Heart right ventricle (tissue), 16 donors: ENCODE data around the gene ZNF835. TPM values are rescaled to one million over a fixed set of nuclear protein-coding genes. Genes with fewer than 3 reads are reported as not detected.

Experiments used
- ATAC-seq, 8 donors: fragments of 200-7000 bp; cut with Tn5 transposase; one replicate each; pipeline ENCODE4 v1.9.1; 2020; ENCODE audit warnings: mild to moderate bottlenecking in 8 of 8, moderate library complexity in 8 of 8, moderate number of reproducible peaks in 1 of 8
- DNase-seq, 2 donors: peaks; one replicate each; pipeline ENCODE4 v3.0.0-alpha.2; 2020
- H3K27ac ChIP-seq, 10 donors: fragments of 200-600 bp; sonication (generic) in 2 of 10; one replicate each; pipeline versions ENCODE4 v1.5.0 to v1.8.0; 2020 to 2022; ENCODE audit warnings: mild to moderate bottlenecking in 3 of 10
- H3K27me3 ChIP-seq, 7 donors: fragments of 200-600 bp; one replicate each; pipeline ENCODE4 v1.8.0; 2021 to 2022; ENCODE audit warnings: mild to moderate bottlenecking in 2 of 7
- H3K36me3 ChIP-seq, 9 donors: fragments of 200-600 bp; sonication (generic) in 1 of 9; one replicate each; pipeline versions ENCODE4 v1.5.0 to v1.8.0; 2020 to 2022; ENCODE audit warnings: mild to moderate bottlenecking in 2 of 9
- H3K4me1 ChIP-seq, 9 donors: fragments of 200-600 bp; sonication (generic) in 1 of 9; one replicate each; pipeline versions ENCODE4 v1.5.0 to v1.8.0; 2020 to 2022; ENCODE audit warnings: mild to moderate bottlenecking in 4 of 9
- H3K4me3 ChIP-seq, 10 donors: fragments of 200-600 bp; sonication (generic) in 2 of 10; one replicate each; pipeline versions ENCODE4 v1.5.0 to v1.8.0; 2020 to 2022; ENCODE audit warnings: mild to moderate bottlenecking in 7 of 10, moderate library complexity in 2 of 10
- H3K9me3 ChIP-seq, 11 donors: fragments of 200-600 bp in 10 of 11; sonication (generic) in 2 of 11; one replicate each; pipeline versions ENCODE4 v1.5.0 to v1.8.0; 2013 to 2022; ENCODE audit warnings: mild to moderate bottlenecking in 2 of 11, control low read depth in 1 of 11, moderate library complexity in 1 of 11
- WGBS, 2 donors: extraction: QIAGEN DNeasy Blood & Tissue Kit; methylation state at CpG; one replicate each; pipeline ENCODE4 v1.1.7; 2013; ENCODE audit warnings: inconsistent platforms in 1 of 2; 5-methylcytosine and 5-hydroxymethylcytosine counted together
- intact Hi-C, 10 donors: fragments of 100-400 bp; cut with DNase I; formaldehyde crosslinking; loops; one replicate each; pipeline versions ENCODE4 v1.11.1 to v1.14.2; 2022
- polyA plus RNA-seq, 2 donors: library from polyadenylated mRNA; stranded (reverse); fragments of 200-250 nt; gene quantifications; one replicate each; pipeline ENCODE4 v1.2.3, GENCODE V29; 2013
- total RNA-seq, 10 donors: library from RNA; stranded (reverse); fragmentation: NEBNext Ultra II Directional in 3 of 10; extraction: Animal tissue kit (Norgen Biotek cat#: 25700) in 3 of 10; gene quantifications; one replicate each; pipeline versions ENCODE4 v1.2.1 to v1.2.4, GENCODE V29; 2021 to 2023
- TF ChIP-seq, protein P1 (sequence below), 9 donors: fragments of 200-600 bp; sonication (generic) in 2 of 9; IDR thresholded peaks; one replicate each; pipeline versions ENCODE4 v1.5.0 to v1.8.0; 2021 to 2022; ENCODE audit warnings: antibody characterized with exemption in 9 of 9, mild to moderate bottlenecking in 5 of 9, moderate library complexity in 1 of 9
- donor health status: Arrhythmogenic right ventricular cardiomyopathy.
- donor health status: ischemic (EF 13 %, LVEDD 7.1; RV severe dilation, severe dysfunction).
- donor health status: healthy with polysubstance abuse.
- donor health status: DM: no; HTN: yes; CAD: no.
- donor health status: DM: no; HTN: no; CAD: no.
- donor health status: ischemic (EF 25% LVEDD 6.9; RV normal size, moderate dysfunction).
- donor health status: ischemic (EF 25% LVEDD 5.7; RV mildly dilated, moderate dysfunction).
- donor health status: healthy.
- donor health status: DM: yes; HTN: yes; CAD: no.
- donor health status: Ischemic cardiomyopathy.
- donor health status: ischemic (EF 35%, LVEDD 5.7; RV mildly dilated, moderate dysfunction).
- donor health status: nonischemic (EF 11% LVEDD 7.7; RV severe dilation, severe dysfunction).
- donor health status: DM: yes; HTN: yes; CAD: no.
- donor health status: PGD.
- donor health status: ischemic (EF 29% LVEDD 5.4; RV normal size, mild dysfunction).
- donor health status: nonischemic (EF 23%, LVEDD 6.1; RV moderate dilation, normal function).

Gene ZNF835
- total and polyA plus RNA-seq, 12 donors: 1.2 to 8.8 (median 3.5) TPM

DNA sequence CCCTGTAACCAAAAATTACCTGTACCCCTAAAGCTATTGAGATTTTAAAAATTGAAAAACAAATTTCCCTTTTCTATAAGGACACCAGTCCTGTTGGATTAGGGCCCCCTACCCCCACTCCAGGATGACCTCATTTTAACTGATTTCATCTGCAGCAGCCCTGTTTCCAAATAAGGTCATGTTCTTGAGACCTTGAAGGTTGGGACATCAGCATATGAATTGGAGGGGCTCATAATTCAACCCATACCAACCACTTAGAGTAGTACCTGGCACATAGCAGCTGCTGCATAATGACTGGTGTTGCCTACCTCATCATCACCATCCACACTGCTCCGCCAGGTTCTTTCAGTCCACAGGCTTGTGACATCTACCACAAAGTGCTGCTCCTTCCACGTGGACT is 58.8 kb downstream of the ZNF835 start:
- DNase-seq (no peak), ATAC-seq (no peak)
- peak overlapping the region in 7 of 10 donors; percentile 20 to 74 (median 67) for H3K27ac ChIP-seq
- peaks cover 0 to 96% (median 0%) of the 10 kb centered on the region in 11 donors for H3K9me3 ChIP-seq
- TF ChIP-seq, protein P1, sequence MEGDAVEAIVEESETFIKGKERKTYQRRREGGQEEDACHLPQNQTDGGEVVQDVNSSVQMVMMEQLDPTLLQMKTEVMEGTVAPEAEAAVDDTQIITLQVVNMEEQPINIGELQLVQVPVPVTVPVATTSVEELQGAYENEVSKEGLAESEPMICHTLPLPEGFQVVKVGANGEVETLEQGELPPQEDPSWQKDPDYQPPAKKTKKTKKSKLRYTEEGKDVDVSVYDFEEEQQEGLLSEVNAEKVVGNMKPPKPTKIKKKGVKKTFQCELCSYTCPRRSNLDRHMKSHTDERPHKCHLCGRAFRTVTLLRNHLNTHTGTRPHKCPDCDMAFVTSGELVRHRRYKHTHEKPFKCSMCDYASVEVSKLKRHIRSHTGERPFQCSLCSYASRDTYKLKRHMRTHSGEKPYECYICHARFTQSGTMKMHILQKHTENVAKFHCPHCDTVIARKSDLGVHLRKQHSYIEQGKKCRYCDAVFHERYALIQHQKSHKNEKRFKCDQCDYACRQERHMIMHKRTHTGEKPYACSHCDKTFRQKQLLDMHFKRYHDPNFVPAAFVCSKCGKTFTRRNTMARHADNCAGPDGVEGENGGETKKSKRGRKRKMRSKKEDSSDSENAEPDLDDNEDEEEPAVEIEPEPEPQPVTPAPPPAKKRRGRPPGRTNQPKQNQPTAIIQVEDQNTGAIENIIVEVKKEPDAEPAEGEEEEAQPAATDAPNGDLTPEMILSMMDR (IDR thresholded peaks at IDR 0.05): no peak
- H3K27me3 ChIP-seq: no peaks in the 10 kb centered on the region
- WGBS, 2 donors: 87 to 94% methylated on average over 2 of the region's 2 CpGs
- intact Hi-C loops: no loop called here
- peaks cover 0 to 16% (median 6%) of the 10 kb centered on the region in 9 donors for H3K4me1 ChIP-seq
- no peak overlapping the region for H3K4me3 ChIP-seq
- H3K36me3 ChIP-seq: peaks cover 0 to 51% (median 7%) of the 10 kb centered on the region in 9 donors

Other genes with a start within 250 kb of the ZNF835 start
- 1 to 10 TPM; 3.0 to 6.8 (median 4.7) TPM for gene ZNF667, start 194.4 kb downstream of the ZNF835 start, total RNA-seq
- 1 to 10 TPM; 1.5 to 6.9 TPM for gene ZNF667, start 194.4 kb downstream of the ZNF835 start, polyA plus RNA-seq
- gene ZNF471, start 163.9 kb downstream of the ZNF835 start, total RNA-seq: 1 to 10 TPM; 3.9 to 7.7 (median 5.5) TPM
- 1 to 10 TPM; 1.9 to 6.3 TPM for gene ZNF471, start 163.9 kb downstream of the ZNF835 start, polyA plus RNA-seq
- gene ZFP28, start 132.8 kb downstream of the ZNF835 start, total RNA-seq: 1 to 10 TPM; 5.2 to 9.1 (median 6.7) TPM
- gene ZFP28, start 132.8 kb downstream of the ZNF835 start, polyA plus RNA-seq: 1 to 10 TPM; 4.1 to 5.3 TPM
- gene ZNF470, start 104.3 kb downstream of the ZNF835 start, total RNA-seq: 1 to 10 TPM; 2.5 to 5.9 (median 4.9) TPM
- 10 to 100 TPM in 1 of 2 donors, 1 to 10 TPM in 1; 3.7 to 12.1 TPM for gene ZNF470, start 104.3 kb downstream of the ZNF835 start, polyA plus RNA-seq
- 1 to 10 TPM; 4.4 to 7.2 (median 6.1) TPM for gene ZNF71, start 76.5 kb downstream of the ZNF835 start, total RNA-seq
- gene ZNF71, start 76.5 kb downstream of the ZNF835 start, polyA plus RNA-seq: 1 to 10 TPM; 2.9 to 5.3 TPM
- under 1 TPM in 5 of 10 donors, not detected in 5; 0.24 to 0.67 (median 0.35) TPM for gene SMIM17, start 28.6 kb downstream of the ZNF835 start, total RNA-seq
- under 1 TPM; 0.14 to 0.44 TPM for gene SMIM17, start 28.6 kb downstream of the ZNF835 start, polyA plus RNA-seq
- 10 to 100 TPM in 1 of 10 donors, 1 to 10 TPM in 9; 6.9 to 10.3 (median 7.7) TPM for gene PEG3, start 169.0 kb upstream of the ZNF835 start, total RNA-seq
- gene PEG3, start 169.0 kb upstream of the ZNF835 start, polyA plus RNA-seq: 1 to 10 TPM; 1.8 to 3.0 TPM
- gene ZIM2, start 169.0 kb upstream of the ZNF835 start, total RNA-seq: under 1 TPM in 3 of 10 donors, not detected in 7; 0.13 to 0.15 (median 0.14) TPM
- under 1 TPM in 1 of 2 donors, not detected in 1; 0.06 TPM for gene ZIM2, start 169.0 kb upstream of the ZNF835 start, polyA plus RNA-seq